Astrocyte of the cerebellum (primary cell): Measurements from ENCODE around the gene SNRPA.
"Not testable (repeated sequence)": the region's sequence is repeated elsewhere in the genome, so short reads cannot be mapped to it uniquely, and the experiment has no call there.

Source experiments
- DNase-seq: peaks from one replicate; pipeline ENCODE4 v3.0.0-alpha.2; 2011; ENCODE audit warnings: low read depth
- H3K4me3 ChIP-seq: 2 replicates; pipeline ENCODE4 v1.5.1; 2011; ENCODE audit warnings: mild to moderate bottlenecking, low read depth, low read length, moderate library complexity
- in situ Hi-C: cut with HindIII; loops from 2 replicates; pipeline ENCODE4 v1.10.0; 2017; ENCODE audit warnings: low sequenced_read_pairs
- TF ChIP-seq, protein P1 (sequence below): IDR thresholded peaks from 2 replicates; pipeline ENCODE4 v1.5.1; 2012; ENCODE audit warnings: low read length, low read depth, moderate library complexity, mild to moderate bottlenecking; ENCODE audit errors: missing control alignments

SNRPA gene

DNA sequence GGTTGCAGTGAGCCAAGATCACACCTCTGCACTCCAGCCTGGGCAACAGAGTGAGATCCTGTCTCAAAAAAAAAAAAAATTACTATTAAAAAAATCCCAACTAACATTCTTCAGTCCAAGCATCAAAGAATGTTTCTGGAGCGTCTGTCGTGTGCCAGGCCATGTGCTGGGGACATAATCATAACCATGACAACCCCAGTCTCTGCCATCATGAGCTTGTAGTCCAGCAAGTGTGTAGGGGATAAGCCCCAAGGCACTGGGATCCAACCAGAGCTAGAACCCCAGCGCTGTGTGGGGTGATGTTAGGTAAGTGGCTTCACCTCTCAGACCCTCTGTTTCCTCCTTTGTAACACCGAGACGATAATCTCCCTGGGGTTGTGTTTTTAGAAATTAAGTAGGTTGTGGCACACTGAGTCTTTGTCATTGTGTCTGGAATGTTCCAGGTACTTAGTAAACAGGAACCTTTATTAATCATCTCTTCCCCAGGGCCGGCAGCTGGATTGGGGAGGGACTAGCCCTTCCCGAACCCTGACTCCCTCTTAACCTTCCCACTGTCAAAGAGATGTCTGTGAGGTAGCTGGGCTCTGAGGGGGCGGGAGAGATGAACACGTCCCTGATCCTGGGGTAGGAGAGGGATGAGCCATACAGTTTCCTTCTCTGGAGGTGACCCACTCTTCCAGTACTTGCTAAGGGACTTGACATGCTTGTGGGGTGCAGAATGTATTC is 28.9 kb upstream of the SNRPA start:
- in situ Hi-C loops = no loop called here
- H3K4me3 ChIP-seq = no peak overlapping the region
- no peak for DNase-seq
- TF ChIP-seq, protein P1, sequence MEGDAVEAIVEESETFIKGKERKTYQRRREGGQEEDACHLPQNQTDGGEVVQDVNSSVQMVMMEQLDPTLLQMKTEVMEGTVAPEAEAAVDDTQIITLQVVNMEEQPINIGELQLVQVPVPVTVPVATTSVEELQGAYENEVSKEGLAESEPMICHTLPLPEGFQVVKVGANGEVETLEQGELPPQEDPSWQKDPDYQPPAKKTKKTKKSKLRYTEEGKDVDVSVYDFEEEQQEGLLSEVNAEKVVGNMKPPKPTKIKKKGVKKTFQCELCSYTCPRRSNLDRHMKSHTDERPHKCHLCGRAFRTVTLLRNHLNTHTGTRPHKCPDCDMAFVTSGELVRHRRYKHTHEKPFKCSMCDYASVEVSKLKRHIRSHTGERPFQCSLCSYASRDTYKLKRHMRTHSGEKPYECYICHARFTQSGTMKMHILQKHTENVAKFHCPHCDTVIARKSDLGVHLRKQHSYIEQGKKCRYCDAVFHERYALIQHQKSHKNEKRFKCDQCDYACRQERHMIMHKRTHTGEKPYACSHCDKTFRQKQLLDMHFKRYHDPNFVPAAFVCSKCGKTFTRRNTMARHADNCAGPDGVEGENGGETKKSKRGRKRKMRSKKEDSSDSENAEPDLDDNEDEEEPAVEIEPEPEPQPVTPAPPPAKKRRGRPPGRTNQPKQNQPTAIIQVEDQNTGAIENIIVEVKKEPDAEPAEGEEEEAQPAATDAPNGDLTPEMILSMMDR = no peak

DNA sequence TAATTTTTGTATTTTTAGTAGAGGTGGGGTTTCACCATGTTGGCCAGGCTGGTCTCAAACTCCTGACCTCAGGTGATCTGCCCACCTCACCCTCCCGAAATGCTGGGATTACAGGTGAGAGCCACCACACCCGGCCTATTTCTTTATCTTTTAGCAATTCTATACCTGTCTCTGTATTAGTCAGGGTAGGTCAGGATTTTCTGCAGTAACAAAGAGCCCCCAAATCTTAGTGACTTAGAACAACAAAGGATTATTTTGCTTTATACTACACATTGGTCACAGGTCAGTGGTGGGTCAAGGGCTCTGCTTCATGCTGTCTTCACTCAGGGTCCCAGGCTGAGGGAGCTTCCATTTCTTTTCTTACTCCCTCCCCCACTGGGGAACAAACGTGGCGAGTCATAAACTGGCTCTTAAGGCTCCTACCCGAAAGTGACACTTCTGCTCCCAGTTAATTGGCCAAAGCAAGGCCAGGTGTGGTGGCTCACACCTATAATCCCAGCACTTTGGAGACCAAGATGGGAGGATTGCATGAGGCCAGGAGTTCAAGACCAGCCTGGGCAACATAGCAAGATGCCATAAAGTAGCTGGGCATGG is 27.2 kb upstream of the SNRPA start:
- no peak for DNase-seq
- H3K4me3 ChIP-seq = no peak overlapping the region
- TF ChIP-seq, protein P1 = no peak
- in situ Hi-C loops = no loop called here

DNA sequence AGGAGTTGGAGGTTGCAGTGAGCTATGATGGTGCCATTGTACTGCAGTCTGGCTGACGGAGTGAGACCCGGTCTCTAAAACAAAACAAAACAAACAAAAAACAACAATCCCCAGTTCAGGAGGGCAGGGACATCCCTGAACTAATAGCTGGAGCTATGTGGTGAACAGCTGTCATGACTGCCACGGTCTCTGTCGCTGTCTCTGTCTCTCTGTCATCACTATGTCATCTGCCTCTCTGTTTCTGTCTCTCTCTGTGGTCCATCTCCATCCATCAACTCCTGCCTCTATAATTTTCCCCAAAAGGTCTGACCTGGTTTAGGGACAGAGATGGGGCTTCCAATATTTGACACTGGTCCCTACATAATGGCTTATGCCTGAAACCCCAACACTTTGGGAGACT is 26.7 kb upstream of the SNRPA start:
- H3K4me3 ChIP-seq = no peak overlapping the region
- no peak for DNase-seq
- in situ Hi-C loops = no loop called here
- TF ChIP-seq, protein P1 = no peak

DNA sequence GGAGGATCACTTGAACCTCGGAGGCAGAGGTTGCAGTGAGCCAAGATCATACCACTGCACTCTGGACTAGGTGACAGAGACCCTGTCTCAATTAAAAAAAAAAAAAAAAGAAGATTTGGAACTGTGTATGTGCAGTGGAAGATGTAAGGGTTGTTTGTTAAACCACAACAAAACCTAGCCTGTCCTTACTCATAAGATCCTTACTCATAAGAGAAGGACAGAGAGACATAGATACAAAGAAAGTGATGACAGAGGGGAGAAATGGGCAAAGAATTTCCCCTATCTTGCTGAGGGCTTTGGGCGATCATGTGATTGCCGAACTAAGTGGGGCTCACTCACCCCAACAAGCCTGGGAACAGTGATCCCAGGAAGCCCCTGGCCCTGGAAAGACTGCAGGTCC is 26.1 kb upstream of the SNRPA start:
- no peak for DNase-seq
- no peak overlapping the region for H3K4me3 ChIP-seq
- in situ Hi-C loops = no loop called here
- TF ChIP-seq, protein P1 = no peak

DNA sequence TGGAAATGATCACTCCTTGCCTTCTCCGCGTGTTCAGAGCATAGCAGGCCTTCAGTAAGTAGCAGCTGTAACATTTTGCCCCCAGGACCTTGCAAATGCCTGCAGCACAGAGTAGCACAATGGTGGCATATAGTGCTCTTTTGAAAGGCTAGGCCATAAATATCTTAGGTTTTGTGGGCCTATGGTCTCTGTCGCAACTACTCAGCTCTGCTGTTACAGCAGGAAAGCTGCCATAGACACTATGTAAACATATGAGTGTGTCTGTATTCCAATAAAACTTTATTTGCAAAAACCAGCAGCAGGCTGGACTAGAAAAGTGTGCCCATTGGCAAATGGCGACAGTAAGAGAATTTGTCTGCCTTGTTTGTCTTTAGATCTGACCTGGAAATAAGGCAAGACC is 24.7 kb upstream of the SNRPA start:
- H3K4me3 ChIP-seq = no peak overlapping the region
- TF ChIP-seq, protein P1 = no peak
- no peak for DNase-seq
- in situ Hi-C loops = no loop called here

DNA sequence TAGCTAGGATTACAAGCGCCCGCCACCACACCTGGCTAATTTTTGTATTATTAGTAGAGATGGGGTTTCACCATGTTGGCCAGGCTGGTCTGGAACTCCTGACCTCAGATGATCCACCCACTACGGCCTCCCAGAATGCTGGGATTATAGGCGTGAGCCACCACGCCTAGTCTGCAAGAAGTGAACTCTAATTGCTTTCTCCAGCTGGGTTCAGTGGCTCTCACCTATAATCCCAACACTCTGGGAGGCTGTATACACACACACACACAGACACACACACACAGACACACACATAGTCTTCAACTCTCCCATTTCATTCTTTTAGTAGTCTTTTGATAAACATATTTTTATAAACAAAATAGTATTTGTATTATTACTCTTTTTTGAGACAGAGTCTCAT is 20.9 kb upstream of the SNRPA start:
- H3K4me3 ChIP-seq, DNase-seq, in situ Hi-C loops: not testable (repeated sequence)

DNA sequence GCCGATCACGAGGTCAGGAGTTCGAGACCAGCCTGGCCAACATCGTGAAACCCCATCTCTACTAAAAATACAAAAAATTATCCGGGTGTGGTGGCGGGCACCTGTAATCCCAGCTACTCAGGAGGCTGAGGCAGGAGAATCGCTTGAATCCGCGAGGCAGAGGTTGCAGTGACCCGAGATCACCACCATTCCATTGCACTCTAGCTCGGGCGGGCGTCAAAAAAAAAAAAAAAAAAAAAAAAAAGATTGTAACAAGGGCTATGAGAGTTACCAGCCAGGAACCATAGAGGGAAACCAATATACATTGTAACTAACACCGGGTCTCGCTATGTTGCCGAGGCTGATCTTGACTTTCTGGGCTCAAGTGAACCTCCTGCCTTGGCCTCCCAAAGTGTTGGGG is 18.7 kb upstream of the SNRPA start:
- H3K4me3 ChIP-seq, in situ Hi-C loops, DNase-seq: not testable (repeated sequence)
